Stimulated activated CD4-positive, alpha-beta T cell treated with anti-CD3 and anti-CD28 coated beads, Interleukin-4, amount 100 ng/mL, for 4 hours (primary cell): ENCODE measurements around the gene ANO10.
"Not testable (repeated sequence)": the region's sequence is repeated elsewhere in the genome, so short reads cannot be mapped to it uniquely, and the experiment has no call there.

Experiments used
- DNase-seq, 2 experiments: peaks; one replicate each; pipeline ENCODE4 v3.0.0-alpha.2; 2020

The ANO10 gene

GRCh38 chr3:43515208-43515917 is 106.4 kb downstream of the ANO10 start:
- DNase-seq, result no peak

- DNase-seq, result no peak
These were observed 108.9 kb downstream of the ANO10 start for GRCh38 chr3:43512754-43513404.

- no peak for DNase-seq
These were observed 115.2 kb downstream of the ANO10 start for GRCh38 chr3:43506644-43507043.

- no peak for DNase-seq
These were observed 116.5 kb downstream of the ANO10 start for GRCh38 chr3:43505351-43505750.

- no peak for DNase-seq
These were observed 118.6 kb downstream of the ANO10 start for GRCh38 chr3:43503067-43503728.

- no peak for DNase-seq
These were observed 122.6 kb downstream of the ANO10 start for GRCh38 chr3:43499256-43499655.

- DNase-seq, result no peak
These were observed 123.9 kb downstream of the ANO10 start for GRCh38 chr3:43497905-43498365.

GRCh38 chr3:43497422-43497821 is 124.4 kb downstream of the ANO10 start:
- DNase-seq, result no peak

- DNase-seq, result no peak
These were observed 125.0 kb downstream of the ANO10 start for GRCh38 chr3:43496740-43497375.

- not testable (repeated sequence) for DNase-seq
These were observed 128.9 kb downstream of the ANO10 start for GRCh38 chr3:43492932-43493331.

- not testable (repeated sequence) for DNase-seq
These were observed 130.0 kb downstream of the ANO10 start for GRCh38 chr3:43491807-43492206.

GRCh38 chr3:43490640-43491185 is 131.1 kb downstream of the ANO10 start:
- no peak for DNase-seq

GRCh38 chr3:43489930-43490329 is 131.9 kb downstream of the ANO10 start:
- DNase-seq, result no peak

- DNase-seq, result no peak
These were observed 135.9 kb downstream of the ANO10 start for GRCh38 chr3:43485931-43486330.

- DNase-seq, result no peak
These were observed 136.8 kb downstream of the ANO10 start for GRCh38 chr3:43484926-43485488.

GRCh38 chr3:43481375-43481774 is 140.4 kb downstream of the ANO10 start:
- DNase-seq, result no peak

- not testable (repeated sequence) for DNase-seq
These were observed 143.0 kb downstream of the ANO10 start for GRCh38 chr3:43478839-43479238.

- no peak for DNase-seq
These were observed 143.6 kb downstream of the ANO10 start for GRCh38 chr3:43478118-43478785.

GRCh38 chr3:43477600-43477999 is 144.2 kb downstream of the ANO10 start:
- peak; percentile 30 to 65 for DNase-seq

GRCh38 chr3:43473737-43474136 is 148.1 kb downstream of the ANO10 start:
- DNase-seq, result no peak

GRCh38 chr3:43473244-43473643 is 148.6 kb downstream of the ANO10 start:
- DNase-seq, result no peak

- DNase-seq, result no peak
These were observed 153.7 kb downstream of the ANO10 start for GRCh38 chr3:43468133-43468532.
